Dermis microvascular lymphatic vessel endothelial cell (primary cell): ENCODE measurements around the gene NOP9. TPM values are rescaled to one million over a fixed set of nuclear protein-coding genes. Genes with fewer than 3 reads are reported as not detected.
A peak's percentile ranks its signal among the peaks of the same experiment; 100 is the strongest.

Experiments
- DNase-seq, 2 donors: peaks; one replicate each; pipeline versions ENCODE4 v3.0.0 to v3.0.0-alpha.2; 2010; ENCODE audit warnings: low read depth in 2 of 2
- total RNA-seq: library from RNA; depleted of rRNA; stranded (reverse); fragments of >200 nt; gene quantifications from 2 replicates; pipeline ENCODE4 v1.2.1, GENCODE V29; 2014

Gene NOP9
- total RNA-seq, 1 donor from 2014 or later, result 23.0 TPM

DNA sequence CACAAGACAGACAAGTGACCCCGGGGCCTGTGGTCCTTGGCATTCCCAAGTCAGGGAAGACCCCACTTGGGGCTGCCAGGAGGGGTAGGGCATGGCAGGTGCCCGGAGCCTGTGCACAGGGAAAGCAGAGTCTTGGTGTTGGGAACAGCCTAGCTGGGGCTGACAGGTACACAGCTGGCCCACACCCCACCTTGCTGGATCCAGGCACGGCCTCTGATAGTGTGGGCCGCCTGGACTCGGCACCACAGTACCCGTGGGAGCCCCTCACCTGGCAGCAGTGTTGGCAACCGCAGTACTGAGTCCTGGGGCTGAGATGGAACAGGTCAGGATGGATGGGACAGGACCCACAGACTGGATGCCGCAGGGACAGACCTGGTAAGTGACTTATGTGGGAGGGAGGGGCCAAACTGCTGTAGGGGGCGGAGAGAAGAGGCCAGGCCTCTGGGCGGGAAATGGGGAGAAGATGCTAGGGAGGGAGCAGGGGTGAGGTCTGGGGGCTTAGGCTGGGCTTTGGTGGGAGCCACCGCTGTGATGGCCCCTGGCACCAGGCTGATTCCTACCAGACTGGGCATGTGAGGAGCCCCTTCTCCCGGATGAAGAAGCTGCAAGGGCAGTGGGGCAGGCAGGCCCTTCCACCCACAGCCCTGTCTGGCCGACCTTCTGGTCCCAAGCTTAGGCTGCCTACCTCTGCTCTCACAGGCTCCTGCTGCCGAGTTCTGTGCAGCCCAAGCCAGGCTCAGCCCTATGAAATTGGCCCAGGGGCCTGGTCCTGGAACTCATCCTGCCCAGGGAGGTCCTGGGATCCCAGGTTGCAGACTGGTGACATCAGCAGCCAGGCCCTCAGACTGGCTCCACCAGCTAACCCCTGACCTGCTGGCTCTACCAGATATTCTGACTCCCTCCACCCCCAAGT is 36.6 kb upstream of the NOP9 start, which contains the start of gene TGM1:
TGM1 (minus strand) TSS at position 357 of the 913 bp plus-strand sequence. CDS start 825 bp downstream, outside the sequence.
- DNase-seq, result no peak

DNA sequence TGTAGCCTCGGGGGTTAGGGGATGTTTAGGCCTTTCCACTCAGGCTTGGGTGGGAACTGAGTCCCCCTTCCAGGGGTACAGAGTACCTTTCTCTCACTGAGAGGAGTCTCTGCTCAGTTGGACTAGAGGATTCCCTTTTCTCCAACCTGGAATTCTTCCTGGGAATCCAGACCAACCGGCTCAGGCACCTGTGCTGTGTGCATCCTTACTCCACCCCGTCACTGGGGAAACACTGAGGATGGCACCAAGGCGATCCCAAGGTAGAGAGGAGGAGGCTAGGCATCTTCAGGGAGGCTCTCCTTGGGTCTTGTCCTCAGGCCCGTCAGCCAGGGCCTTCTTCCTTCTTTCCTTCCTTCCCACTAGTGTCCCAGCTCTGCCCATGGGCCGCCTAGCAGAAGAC is 35.8 kb upstream of the NOP9 start:
- DNase-seq, result no peak

DNA sequence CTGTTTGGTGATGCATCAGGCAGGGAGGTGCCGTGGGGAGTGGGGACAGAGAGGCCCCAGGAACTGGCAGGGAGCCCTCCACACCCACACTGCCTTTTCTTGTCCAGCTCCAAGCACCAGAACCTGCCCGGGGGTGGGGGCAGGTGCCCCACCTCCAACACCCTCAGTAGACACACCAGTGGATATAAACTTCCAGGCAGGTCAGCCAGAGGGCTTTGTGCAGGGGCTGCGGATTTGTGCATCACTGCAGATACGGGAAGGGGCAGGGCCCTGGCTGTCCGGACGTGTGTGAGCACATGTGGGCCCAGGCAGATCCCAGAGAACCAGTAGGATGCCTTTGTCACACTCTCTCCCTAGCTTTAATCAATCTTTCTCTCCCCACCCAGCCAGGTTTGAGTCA is 35.4 kb upstream of the NOP9 start:
- DNase-seq, result no peak

DNA sequence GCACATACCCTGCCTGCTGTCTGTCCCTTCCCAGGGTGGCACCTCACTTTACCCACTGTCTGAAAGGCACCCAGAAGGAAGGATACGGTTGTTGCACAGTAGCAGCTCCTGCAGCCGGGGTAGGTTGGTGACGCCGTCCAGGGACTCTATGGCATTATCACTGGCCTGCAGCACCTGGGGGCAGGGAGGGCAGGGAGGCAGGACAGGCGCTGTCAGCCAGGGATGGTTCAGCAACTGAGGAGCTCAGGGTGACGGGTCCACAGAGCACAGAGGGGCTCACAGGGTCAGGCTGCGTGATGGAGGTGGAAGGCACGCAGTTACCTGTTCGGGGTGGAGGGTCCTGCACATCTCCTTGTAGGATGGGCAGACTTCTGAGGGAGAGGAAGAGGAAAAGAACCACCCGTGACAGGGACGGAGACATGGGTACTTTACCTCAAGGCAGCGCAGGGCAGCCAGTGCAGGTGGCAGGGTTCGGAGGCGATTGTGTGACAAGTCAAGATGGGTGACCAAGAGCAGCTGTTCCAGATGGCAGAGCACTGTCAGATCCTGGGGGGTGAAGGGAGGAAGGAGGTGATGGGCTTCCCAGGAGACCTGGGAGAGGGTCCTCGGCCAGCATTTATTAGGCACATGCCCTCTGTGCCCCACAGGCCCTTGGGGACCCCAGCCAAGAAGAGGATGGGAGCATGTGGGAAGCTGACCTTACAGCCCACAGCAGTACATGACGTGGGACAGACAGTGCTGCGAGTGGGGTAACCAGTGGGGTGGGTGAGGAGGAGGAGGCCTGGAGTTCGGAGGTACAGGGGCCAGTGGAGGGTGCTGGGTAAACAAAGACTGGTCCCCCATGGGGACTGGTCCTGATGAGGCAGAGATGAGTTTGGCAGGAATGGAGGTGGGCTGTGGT is 33.1 kb upstream of the NOP9 start:
- no peak for DNase-seq

DNA sequence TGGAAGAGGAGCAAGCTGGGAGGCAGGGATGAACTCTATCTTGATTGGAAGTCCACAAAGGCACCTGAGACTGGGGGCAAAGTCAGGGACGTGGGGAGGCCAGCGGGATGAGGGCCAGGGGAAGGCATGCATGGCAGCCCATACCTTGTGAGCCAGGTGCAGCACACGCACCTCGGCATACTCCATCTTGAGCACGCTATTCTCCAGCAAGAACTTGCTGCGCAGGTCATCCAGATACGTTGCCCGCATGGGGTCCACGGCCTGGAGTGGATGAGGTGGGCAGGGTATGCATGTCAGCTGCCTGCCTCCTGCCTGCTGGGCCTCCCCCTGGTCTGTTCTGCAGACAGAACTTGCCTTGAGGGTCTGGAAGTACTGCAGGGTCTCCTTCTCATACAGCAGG is 32.1 kb upstream of the NOP9 start:
- no peak for DNase-seq

DNA sequence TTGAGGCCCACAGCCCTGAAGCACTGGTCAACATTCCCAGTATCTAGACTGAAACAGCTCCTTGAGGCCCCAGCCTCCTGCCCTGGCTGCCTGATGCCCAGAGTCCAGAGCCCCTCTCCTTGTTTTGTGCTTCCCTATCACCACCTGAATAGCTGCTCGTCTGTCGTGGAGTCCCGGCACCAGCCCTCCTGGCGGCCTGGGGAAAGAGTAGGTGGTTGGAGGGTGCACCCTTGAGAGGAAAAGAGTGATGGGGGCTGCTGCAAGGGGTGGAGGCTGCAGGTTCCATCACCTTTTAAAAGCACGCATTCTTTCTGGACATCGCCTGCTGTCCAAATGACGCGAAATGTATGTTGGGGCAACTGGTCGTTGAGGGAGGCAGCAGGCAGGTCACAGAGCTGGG is 31.4 kb upstream of the NOP9 start:
- no peak for DNase-seq

DNA sequence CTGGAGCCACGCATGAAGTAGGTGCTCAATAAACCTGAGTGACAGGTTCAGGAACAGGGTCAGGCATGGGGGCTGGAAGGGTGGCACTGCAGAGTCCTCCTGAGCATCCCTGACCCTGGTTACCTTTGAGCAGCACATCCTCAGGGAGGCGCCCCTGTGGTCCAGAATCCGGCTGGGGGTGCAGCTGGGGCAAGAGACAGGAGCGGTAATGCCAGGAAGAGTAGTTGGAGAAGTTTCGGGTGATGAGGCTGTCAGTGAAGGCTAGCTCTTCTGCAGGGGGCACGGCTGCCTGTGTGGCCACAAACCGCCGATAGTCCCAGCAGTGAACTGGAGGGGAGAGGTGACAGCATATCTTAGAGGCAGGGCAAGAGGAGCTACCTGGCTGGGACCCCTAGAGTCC is 30.3 kb upstream of the NOP9 start:
- DNase-seq, result no peak

DNA sequence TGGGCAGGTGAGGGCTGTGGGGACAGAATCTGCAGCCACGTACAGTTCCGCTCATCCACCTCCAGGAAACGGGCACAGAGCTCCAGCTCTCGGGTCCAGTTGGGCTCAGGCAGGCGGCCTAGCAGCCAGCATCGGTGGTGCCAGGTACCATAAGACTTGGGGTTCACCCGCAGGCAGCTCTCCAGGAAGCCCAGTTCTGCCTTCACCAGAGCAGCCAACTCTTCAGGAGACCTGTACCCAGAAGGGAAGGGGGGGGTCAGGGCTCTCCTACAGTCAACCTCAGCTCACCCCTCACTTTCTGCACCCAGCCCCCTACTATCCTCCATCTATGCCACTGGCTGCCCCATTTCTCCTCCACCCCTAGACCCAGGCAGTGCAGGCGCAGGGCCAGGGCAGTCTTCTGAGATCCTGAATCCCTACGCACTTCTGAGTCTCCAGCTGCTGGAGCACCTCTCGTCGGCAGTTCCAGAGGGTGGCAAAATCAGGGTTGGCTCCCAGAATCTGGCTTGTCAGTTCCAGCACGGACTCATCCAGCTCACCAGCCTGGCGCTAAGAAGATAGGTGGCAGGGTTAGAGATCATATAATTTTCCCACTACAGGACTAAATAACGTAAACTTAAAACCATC is 29.6 kb upstream of the NOP9 start:
- DNase-seq, result no peak

DNA sequence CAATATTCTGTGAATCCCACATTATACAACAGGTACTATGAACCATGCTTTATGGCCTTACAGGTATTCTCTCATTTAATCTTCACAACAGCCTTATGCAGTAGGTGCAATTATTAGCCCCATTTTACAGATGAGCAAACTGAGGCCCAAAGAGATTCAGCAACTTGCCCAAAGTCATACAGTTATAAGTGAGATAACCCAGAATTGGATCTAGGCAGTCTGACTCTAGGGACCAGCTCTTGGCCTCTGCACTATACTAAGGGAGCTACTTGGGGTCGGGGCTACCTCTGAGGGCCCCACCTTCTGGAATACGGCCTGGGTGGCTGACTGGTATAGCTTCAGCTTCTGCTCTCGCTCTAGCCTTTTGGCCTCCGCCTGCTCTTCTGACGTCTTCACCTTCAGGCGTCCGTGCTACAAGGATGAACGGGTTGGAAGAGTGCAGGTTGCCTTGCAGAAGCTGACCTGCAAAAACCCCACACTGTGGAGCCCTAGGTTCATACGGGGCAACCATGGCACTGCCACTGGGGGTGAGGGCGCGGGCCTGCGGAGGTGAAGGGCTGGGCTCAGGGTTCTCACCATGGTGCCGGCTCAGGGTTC is 29.0 kb upstream of the NOP9 start:
- no peak for DNase-seq

DNA sequence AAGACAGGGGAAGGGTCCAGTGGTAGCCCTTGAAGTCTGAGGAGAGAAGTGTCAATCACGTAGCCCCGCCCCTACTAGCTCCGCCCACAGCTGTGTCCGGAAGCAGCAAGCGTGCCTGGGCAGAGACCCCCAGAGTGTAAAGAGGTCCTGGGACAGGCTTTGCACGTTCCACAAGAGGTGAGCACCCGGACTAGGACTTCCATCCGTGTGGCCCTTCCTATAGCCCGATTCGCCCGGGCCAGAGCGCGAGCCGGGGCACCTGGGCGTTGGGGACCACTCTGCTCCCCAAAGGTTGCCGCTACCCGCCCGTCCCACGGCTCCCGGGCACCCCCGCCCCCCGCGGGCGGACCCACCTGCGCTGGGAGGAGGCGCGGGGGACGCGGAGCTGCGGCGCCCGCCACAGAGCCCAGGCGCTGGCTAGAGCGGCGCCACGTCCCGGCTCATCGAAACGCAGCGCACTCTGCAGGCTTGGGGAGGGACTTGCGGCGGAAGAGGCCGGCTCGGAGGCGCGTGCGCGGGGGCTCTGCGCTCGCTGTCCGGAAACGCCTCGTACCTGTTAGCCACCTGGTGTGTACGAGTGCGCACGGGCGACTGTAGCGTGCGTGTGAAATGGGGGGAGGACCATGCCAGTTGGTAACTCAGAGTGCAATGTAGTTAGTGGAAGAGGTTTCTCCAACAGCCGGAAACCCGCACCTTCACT is 28.4 kb upstream of the NOP9 start, which contains the start of gene RABGGTA:
RABGGTA (minus strand) TSS at position 464 of the 700 bp plus-strand sequence. CDS start 482 bp downstream, outside the sequence.
- DNase-seq, result peak; percentile 78 to 90

DNA sequence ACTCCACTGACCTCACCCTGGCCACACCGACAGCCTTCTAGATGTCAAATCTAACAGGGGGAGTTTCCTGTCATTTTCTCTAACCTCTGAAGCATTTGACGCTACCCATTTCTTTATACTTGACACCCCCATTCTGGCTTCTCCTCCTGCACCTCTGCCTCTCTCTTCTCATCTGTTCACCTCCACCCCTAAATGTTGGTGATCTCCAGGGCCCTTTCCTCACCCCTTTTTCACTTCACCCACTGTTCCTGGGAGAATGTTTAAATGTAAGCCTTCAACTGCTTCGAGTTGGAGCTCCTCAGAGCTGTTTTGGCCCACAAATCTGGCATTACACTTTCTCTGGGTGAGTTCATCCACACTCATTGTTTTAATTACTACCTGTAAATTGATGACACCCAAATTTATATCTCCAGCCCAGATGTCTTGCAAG is 27.8 kb upstream of the NOP9 start:
- DNase-seq, result no peak

DNA sequence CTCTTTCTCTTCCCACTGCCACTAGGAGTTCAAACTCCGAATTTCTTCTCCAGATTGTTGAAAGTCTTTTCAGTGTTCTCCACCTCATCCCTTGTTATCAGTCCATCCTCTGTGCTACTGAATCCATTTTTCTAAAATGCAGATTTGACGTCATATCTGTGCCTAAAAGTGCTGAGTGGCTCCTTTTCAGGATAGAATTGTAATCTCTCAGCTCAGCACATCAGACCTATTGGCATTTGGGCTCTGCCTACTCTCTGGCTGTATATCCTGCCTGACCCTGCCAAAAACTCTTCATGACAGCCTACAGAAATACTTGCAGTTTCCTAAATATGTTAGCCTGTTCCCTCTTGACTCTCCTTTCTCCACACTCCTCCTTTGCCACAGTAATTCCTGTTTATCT is 27.2 kb upstream of the NOP9 start:
- DNase-seq, result no peak

DNA sequence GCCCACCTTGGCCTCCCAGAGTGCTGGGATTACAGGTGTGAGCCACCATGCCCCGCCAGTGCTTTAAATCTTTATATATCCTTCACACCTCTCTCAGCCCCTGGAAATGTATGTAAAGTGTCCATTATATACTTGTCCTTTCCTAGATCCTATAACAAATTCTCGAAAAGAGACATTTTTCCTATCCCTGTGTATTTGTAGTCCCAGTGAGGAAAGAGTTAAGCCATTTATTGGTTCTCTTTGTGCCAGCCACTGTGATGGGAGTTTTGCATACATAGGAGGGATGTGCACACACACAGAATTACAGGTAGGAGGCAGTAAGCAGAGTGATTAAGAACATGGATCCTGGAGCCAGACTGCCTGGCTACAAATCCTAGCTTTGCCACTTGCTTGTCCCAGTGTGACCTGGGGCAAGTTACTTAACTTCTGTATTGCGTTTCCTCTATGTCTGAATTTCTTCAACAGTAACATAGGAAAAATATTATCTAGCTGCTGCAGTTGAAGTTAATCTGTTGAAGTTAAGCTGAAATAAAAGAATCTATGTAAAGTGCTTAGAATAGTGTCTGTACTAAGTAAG is 26.1 kb upstream of the NOP9 start:
- no peak for DNase-seq

DNA sequence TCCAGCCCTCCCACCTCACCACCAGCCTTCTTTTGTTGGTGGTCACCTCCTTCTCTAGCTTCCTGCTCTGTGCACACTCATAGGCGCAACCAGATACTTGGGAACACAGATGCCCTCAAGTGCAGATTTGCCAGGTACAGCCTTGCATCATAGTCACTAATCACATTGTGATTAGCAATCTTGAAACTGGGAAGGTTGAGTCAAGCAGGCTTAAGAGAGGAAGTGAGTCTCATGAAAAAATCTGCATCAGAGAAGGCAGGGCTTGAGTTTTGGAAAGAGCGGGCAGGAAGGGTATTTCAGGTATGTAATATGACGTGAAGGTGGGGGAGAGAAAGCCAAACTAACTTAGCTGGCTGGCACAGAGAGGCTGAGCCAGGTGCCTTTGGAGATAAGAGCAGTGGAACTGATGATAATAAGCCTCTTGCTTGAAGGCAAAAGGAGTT is 25.5 kb upstream of the NOP9 start:
- no peak for DNase-seq

DNA sequence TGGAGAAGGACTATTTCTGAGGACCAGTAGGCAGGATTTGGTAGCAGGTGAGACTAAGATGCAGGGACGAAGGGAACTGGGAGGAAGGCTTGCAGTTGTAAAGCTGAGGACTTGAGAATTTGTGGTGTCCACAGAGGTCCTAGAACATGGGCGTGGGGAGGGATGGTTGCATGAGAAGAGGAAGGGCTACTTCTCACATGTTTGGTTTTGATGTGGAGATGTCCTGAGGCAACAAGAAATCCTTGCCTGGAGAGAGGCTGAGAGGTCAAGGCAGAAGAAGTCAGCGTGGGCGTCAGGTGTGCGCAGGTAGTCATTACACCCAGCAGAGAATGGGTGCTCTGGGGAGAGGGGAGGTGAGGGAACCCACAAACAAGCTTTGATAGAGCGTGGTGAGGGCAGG is 22.6 kb upstream of the NOP9 start:
- no peak for DNase-seq

DNA sequence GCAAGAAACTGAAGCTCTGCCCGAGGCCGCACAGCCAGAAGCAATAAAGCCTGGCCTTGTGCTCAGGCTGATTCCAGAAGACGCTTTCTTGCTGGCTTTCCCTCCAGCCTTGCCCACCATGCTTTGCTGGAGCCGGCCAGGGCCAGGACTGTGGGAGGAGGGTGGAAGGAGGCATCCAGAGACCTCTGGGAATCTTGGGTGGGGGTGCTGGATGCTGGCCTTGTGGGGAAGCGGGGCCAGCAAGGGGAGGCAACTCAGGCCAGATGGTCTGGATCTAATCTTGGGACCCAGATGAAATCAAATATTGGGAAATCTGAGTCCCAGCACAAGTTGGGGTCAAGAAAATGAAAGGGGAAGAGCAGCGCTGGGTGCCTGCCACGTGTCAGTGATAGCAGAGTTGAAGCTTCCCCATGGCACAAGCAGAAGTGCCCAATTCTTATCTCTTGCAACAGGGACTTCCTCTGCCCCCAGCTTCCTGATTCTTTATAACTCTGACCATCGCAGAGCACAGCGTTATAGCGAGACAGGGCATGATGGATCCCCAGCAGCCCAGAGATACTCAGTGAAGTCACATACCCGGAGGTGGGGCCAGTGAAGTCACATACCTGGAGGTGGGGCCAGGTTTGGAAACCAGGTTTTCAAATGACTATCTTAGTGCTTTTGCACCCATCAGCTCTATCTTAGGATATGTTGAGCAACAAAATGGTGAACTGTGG is 21.9 kb upstream of the NOP9 start:
- DNase-seq, result no peak

DNA sequence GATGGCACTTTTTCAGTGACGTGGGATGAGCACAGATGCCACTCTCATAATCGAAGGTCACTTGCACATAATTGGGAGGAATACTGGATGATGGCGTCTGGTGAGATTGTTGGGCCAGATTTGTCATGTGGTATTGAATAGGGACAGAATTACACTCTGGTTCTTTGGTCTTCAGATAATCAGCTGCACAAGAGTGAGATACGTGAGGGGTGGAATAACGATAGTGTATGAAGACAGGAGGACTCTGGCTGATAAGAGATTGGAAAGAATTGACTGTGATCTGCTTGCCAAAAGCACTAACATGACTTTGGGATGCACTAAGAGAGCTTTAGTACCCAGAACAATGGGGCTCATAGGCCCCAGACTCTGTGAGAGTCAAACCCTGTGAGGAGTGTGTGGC is 21.2 kb upstream of the NOP9 start:
- DNase-seq, result no peak

DNA sequence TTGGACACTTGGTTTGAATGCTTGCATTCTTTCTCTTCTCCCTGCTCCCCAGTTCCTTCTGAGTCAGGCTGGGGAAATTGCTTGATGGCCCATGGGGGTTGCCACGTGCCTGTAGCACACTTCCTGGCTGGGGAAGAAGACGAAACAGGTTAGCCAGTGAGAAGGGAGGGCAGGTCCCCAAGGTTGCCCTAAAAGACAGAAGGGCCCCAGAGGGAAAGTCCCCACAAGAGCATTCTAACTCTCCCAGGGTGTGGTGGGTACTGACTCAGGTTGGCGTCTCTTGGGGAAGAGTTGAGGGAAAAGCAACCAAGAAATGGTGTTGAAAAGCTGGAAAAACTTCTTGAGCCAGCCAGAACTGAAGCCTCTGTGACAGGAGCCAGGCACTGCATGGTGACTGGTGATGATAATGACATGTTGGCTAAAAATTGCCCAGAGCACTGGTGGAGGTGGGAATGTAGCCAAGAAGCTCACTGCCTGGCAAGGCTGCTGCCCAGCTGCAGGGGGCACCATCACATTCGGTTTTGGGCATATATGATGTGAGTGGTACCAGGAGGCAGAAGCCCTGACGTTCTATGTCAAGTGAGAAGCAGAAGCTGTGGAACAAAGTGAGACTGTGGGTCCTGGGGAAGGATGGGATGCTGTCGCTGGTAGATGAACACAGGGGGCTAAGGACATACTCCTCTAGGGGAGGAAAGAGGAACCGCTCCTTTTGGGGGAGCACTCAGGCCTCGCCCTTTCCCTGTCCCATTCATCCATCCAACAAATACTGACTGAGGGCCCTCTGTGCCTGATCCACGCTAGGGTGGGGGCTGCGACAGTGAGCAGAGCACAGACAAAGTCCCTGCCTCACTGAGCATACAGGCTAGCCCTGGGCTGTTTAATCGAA is 20.1 kb upstream of the NOP9 start:
- DNase-seq, result peak in 1 of 2 donors; percentile 13
